NCI-H526 (cell line): ENCODE results near the gene SMYD5.

Source experiments
- DNase-seq, 2 experiments: peaks; one replicate each; lab custom pipeline; 2025; lab: John Stamatoyannopoulos, UW

SMYD5 gene

GRCh38 chr2:73205611-73206010, 8.4 kb upstream of the SMYD5 start:
- DNase-seq: no peak

DNA sequence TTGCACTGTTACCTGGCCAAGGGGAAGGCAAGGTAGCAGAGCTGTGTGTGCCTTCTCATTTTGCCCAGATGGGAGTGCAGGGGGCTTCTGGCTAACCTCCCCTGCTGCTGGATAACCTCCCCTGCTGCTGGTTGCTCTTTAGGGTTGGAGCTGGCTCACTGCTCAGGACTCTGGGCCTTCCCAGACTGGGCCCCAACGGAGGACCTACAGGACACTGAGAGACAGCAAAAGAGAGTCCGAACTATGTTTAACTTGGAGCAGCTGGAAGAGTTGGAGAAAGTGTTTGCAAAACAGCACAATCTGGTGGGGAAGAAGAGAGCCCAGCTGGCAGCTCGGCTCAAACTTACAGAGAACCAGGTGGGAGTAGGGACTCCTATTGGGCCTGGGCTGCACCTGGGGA, 5.8 kb upstream of the SMYD5 start:
- no peak for DNase-seq

DNA sequence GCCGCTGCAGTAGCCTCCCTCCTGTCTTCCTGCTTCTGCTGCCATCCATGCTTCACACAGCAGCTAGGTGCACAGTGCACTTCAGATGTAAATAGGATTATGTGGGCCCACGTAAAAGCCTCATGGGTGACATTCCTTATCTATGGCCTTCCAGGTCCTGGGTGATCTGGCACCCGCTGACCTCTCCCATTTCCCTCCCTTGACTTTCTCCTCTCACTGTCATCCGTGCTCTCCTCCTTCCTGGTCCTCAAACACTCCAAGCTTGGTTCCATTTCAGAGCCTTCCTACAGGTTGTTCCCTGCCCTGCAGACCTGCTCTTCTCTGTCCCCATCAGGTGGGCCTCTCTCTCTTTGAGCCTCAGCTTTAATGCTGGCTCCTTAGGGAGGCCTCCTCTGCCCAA, 4.0 kb upstream of the SMYD5 start:
- no peak for DNase-seq

DNA sequence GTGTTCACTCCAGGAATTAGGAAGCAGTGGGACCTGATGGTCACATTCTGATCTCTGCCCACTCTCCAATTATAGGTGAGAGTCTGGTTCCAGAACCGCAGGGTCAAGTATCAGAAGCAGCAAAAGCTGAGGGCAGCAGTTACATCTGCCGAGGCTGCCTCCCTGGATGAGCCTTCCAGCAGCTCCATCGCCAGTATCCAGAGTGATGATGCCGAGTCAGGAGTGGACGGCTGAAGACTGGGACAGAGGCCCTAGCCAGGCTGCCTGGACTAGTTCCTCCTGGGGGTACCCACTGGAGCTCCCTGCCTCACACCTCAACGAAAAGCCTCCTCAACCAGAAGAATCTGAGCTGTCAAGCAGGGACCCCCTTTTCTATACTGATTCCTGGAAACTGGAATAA, 3.3 kb upstream of the SMYD5 start:
- no peak for DNase-seq

GRCh38 chr2:73212098-73212447, 2.0 kb upstream of the SMYD5 start:
- DNase-seq: no peak

- DNase-seq: peak; percentile 32 to 80
Measured at GRCh38 chr2:73212448-73213176, 1.4 kb upstream of the SMYD5 start.

DNA sequence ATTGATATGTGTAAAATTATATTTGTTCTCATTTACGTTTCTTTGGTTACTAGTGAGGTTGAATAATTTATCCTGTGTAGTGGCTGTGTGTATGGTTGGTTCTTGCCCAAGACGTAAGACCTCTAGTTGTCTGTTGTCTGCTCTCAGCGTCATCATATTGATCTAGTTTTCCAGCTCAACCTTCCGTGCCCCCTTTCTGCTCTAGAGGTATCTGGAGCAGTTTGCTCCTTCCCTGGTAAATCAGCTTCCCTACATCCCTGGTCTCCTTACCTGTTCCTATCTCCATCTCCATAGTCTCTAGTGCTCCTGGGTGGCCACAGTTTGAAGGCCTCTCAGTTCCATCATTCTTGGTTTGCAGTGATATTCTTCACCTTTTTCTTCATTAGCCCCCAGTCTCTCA, 1.2 kb downstream of the SMYD5 start:
- DNase-seq: no peak

DNA sequence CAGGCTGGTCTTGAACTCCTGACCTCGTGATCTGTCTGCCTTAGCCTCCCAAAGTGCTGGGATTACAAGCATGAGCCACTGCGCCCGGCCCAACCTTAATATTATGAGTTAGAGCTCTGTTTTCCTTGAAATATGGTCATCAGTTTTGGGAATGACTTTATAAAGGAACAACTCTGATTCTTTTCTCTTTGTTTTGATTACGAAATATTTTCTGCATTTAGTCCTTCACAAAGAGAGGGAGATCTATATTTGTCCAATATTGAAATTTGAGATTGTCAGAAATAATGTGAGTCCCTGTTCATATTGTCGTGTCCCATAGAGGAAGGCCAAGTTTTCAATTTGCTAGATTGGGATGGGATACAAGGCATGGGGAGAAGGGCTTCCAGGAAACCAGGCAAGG, 3.1 kb downstream of the SMYD5 start:
- DNase-seq: no peak

GRCh38 chr2:73217826-73218225, 3.8 kb downstream of the SMYD5 start:
- no peak for DNase-seq

DNA sequence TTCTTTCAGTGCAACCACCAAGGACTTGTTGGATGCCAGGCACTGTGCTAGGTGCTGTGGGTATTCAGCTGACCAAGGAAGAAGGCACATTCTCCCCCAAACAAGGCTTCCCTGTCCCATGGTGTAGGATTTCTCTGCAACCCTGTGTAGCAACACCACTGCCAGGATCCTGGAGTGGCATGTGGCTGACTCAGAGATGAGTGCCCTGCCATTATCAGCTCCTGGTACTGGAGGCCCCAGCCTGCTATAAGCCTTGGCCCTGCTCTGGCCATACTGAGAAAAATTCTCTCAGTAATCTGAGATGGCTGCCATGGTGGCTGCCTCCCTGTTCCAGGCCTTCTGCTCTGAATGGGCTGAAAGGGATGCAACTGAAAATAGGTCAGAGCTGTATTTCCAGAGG, 4.3 kb downstream of the SMYD5 start:
- DNase-seq: no peak

GRCh38 chr2:73223821-73224220, 9.8 kb downstream of the SMYD5 start:
- DNase-seq: no peak

GRCh38 chr2:73225513-73226360, 11.7 kb downstream of the SMYD5 start:
- no peak for DNase-seq

GRCh38 chr2:73227086-73227485, 13.0 kb downstream of the SMYD5 start:
- no peak for DNase-seq

DNA sequence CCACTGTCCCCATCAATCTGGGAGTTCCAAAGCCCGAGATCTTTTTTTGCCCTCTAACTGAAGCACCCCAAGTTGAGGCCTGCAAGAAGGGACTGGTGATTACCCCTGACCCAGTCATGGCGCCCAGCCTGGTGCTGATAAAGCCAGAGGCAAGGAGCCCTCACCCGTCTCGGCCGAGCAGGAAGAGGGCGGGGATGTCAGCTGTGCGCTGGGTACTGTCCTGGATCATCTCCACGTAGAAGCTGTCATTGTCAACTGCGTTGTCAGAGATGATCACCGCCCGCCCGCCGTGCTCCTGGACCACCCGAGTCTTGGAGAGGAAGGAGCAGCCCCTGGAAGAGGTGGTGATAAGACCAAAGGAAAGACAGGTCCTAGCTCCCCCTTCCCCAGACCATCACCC, 14.6 kb downstream of the SMYD5 start:
- DNase-seq: no peak

GRCh38 chr2:73232403-73233153, 18.5 kb downstream of the SMYD5 start:
- peak; percentile 8 to 53 for DNase-seq

- DNase-seq: peak; percentile 98 to 99
Measured at GRCh38 chr2:73233154-73233931, 19.3 kb downstream of the SMYD5 start, which contains the start of gene PRADC1. Gene PRADC1 (minus strand): TSS chr2:73233239. CDS start chr2:73233160, 79 bp downstream.

DNA sequence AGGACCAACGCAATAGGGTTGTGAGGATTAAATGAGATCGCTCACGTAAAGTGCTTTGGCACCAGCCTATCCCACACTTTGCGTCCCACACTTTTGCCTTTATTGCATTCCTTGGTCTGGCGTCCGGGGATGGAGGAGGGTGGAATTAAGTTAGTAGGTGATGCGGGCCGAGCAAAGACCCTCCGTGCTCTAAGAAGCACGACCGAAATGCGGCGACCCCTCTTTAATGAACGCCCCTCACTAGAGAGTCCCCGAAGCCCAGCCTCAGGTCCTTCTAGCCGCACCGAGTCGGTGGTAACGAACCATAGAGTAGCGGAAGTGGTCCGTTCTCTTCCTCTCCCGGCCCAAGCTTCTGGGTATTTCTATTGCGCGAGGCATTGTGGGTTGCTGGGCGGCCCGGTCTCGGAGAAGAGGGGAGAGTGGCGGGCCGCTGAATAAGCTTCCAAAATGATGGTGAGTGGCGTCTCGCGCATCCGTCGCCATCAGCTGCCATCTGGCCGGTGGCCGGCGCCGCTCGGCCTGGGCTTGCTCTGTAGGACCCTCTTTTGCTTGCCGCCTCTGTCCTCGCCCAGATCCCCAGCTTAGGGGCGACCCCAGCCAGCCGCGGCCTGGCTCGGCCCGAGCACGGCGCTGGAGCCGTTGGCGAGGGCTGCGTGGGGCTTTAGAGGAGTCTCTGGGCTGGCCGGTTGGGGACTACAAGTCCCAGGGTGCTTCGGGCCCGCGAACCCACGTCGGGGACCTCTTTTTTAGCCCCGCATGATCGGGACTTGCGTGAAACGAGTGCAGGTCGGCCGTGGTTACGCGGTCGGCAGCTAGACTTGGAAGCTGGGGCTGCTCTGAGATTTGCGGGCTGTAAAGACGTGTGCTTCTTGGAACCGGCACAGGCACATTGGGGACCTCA, 20.1 kb downstream of the SMYD5 start, which contains the start of gene CCT7:
TSS of gene CCT7 (plus strand) at position 377 of the 901 bp plus-strand sequence. CDS start at position 448, 71 bp downstream.
- DNase-seq: peak; percentile 79 to 92

GRCh38 chr2:73235315-73236028, 21.4 kb downstream of the SMYD5 start:
- no peak for DNase-seq

DNA sequence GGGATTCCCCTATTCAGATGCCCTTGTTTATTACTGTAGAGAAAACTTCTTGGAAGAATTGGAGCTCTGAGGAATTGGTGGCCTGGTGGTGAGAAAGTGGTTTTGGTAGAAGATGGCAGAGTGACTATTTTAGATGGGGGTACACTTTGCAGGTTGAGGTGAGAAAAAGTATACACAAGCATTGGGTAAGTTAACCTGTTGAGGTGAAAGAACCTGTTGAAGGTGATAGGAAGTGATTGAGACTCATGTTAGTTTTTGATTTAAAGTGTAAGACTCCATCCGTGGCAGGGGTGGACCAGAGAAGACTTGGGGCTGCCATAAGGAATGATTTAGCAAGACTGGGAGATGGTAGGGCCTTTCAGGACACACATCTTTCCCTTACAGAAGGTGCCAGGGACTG, 23.1 kb downstream of the SMYD5 start:
- no peak for DNase-seq

- no peak for DNase-seq
Measured at GRCh38 chr2:73238149-73238548, 24.1 kb downstream of the SMYD5 start.
